Fibroblast of gingiva (primary cell): Measurements from ENCODE around the gene CEACAM3.

Experiments
- DNase-seq: peaks from one replicate; pipeline ENCODE4 v3.0.0-alpha.2; 2011; ENCODE audit warnings: low read depth

The CEACAM3 gene

DNA sequence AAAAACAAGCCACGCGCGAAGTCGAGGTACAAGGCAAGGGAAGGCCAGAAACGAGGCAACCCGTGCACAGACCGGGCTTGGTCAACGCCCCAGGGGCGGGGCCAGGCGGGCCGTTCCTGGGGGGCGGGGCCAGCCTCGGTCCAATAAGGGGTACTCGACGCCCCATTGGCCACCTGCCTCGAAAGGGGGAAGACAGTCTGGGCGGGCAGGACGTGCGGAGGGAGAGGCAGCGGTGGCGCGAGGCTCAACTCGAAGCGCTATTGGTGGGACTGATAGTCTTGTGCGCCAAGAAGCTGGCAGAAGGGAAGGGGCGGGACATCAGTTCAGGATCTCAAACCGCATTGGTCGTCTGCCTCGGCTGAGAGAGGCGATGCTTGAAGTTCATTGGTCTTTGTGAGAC, 48.2 kb downstream of the CEACAM3 start, which contains the start of gene LYPD4:
LYPD4 (minus strand) TSS at position 83 of the 400 bp plus-strand sequence. CDS start 5,398 bp downstream, outside the sequence.
- DNase-seq = no peak

DNA sequence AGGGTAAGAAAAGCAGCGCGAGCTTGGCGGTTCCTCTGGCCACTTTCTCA, 48.4 kb downstream of the CEACAM3 start, which contains the start of gene DMRTC2:
DMRTC2 (plus strand) TSS at position 42 of the 50 bp plus-strand sequence. CDS start 2,387 bp downstream, outside the sequence.
- no peak for DNase-seq

DNA sequence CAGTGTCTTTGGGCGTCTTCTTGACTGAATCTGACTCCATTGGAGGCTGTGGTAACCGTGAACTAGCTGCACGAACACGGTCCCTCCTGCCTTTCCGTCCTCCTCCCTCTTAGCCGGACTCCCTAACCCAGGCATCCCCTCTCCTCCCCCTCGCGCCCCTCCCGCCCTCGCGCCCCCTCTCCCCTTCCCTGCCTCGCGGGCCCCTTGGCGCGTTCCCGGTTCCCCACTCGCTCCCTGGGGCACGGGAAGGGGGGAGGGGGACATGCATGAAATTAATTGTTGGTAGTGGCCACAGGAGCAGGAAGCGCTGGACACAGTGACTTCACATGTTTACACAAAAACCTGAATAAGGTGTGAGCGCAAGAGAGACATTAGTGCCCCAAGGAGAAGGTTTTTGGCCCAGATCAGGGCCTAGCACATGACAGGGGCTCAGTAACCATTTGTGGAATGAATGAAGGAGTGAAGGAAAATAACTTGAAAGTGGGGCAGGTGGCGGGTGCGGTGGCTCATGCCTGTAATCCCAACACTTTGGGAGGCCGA, 48.7 kb downstream of the CEACAM3 start:
- DNase-seq = no peak

DNA sequence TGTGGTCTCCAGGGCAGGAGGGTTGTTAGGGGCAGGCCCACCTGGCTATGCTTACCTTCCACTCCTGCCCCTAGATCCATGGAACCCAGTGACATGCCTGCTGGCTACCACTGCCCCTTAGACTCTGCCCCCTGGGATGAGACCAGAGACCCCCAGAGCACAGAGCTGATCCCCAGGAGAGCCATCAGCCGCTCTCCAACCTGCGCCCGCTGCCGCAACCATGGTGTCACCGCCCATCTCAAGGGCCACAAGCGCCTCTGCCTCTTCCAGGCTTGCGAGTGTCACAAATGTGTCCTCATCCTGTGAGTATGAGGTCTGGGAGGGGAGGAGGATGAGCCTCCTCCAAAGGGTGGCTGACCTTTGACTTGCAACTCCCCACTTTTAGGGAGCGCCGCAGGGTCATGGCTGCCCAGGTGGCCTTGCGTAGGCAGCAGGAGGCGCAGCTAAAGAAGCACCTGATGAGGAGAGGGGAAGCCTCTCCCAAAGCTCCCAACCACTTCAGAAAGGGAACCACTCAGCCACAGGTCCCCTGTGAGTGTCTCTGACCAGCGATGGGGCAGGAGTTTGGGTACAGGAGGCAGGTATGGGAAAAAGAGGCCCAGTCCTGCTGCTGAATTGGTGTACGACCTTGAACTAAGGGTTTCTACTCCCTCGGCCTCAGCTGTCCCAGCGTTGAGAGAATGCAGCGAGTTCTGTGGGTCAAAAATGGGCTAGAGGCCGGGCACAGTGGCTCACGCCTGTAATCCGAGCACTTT, 51.1 kb downstream of the CEACAM3 start:
- no peak for DNase-seq

GRCh38 chr19:41848666-41849065, 52.3 kb downstream of the CEACAM3 start:
- no peak for DNase-seq

DNA sequence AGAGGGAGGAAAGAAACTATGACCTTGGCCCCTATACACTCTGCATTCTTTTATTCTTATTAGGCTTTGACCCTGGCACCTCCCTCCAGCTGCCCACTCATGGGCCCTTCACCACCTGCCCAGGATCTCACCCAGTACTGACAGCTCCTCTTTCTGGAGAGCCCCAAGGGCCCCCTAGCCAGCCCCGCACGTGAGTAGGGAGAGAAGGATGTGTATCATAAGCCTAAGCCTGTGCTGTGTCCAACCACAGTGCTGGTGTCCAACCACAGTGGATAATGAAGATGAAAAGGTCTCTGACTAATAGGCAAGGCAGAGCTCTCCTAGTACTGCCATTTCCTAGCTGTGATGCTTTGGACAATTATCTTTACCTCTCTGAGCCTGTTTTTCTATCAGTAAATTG, 52.7 kb downstream of the CEACAM3 start:
- no peak for DNase-seq

- no peak for DNase-seq
Observed at GRCh38 chr19:41850381-41850780, 54.0 kb downstream of the CEACAM3 start.

DNA sequence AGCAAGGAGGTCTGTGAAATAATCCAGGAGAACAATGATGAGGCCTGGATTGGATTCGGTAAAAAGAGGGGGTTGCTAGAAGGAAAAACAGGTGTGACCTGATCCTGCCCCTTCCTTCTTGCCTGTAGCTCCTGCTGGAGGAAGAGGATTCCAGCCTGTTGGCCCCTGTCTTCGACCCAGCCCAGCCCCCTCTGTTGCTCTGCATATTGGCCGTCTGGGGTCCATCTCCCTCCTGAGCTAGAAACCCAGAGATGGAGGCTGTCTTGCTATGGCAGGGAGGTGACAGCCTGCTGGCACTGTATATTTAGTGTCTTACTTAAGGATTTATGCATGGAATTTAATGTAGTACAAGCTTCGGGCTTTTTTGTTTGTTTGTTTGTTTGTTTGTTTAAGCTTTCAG, 55.1 kb downstream of the CEACAM3 start:
- DNase-seq = no peak

GRCh38 chr19:41853344-41853743, 57.0 kb downstream of the CEACAM3 start:
- no peak for DNase-seq

GRCh38 chr19:41853768-41854167, 57.4 kb downstream of the CEACAM3 start:
- no peak for DNase-seq

GRCh38 chr19:41859213-41859617, 62.8 kb downstream of the CEACAM3 start:
- DNase-seq = no peak

GRCh38 chr19:41859618-41860418, 63.4 kb downstream of the CEACAM3 start, which contains the start of gene RPS19:
Gene RPS19 (plus strand): TSS chr19:41860255. CDS start chr19:41860775, 520 bp downstream.
- peak; percentile 98 for DNase-seq

GRCh38 chr19:41860419-41861115, 64.2 kb downstream of the CEACAM3 start:
- peak; percentile 21 for DNase-seq
